ENCODE data around the gene SLC22A6.

DNA sequence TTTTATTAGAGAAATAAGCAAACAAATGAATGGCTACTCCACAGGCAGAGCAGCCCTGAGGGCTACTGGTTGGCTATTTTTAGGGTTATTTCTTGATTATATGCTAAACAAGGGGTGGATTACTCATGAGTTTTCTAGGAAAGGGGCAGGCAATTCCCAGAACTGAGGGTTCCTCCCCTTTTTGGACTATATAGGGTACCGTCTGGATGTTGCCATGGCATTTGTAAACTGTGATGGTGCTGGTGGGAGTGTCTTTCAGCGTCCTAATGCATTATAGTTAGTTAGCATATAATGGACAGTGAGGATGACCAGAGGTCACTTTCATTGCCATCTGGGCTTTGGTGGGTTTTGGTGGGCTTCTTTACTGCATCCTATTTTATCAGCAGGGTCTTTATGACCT is 19.2 kb downstream of the SLC22A6 start:
- TF ChIP-seq CTCF (IDR thresholded peaks at IDR 0.05) = no peak
- TF ChIP-seq EP300 (IDR thresholded peaks at IDR 0.05) = no peak

All from tibial nerve (tissue), 4 donors.